Activated CD4-positive, CD25-positive, alpha-beta regulatory T cell (primary cell): ENCODE data around the gene PGLYRP1.

Experiments used
- DNase-seq, 4 experiments: peaks; one replicate each; lab custom pipeline; 2025; lab: John Stamatoyannopoulos, UW

The PGLYRP1 gene

GRCh38 chr19:46000491-46001246 is 22.2 kb downstream of the PGLYRP1 start:
- peak in 3 of 4 experiments; percentile 46 to 66 (median 55) for DNase-seq

- no peak for DNase-seq
Observed at GRCh38 chr19:45999653-46000121, 23.2 kb downstream of the PGLYRP1 start.

- DNase-seq, result no peak
Observed at GRCh38 chr19:45998834-45999233, 24.0 kb downstream of the PGLYRP1 start.

- no peak for DNase-seq
Observed at GRCh38 chr19:45996933-45997332, 25.9 kb downstream of the PGLYRP1 start.

GRCh38 chr19:45995715-45996385 is 27.0 kb downstream of the PGLYRP1 start:
- DNase-seq, result no peak

- peak; percentile 93 to 95 (median 93) for DNase-seq
Observed at GRCh38 chr19:45994998-45995714, 27.7 kb downstream of the PGLYRP1 start, which contains the start of gene CCDC61. Gene CCDC61 (plus strand): TSS chr19:45995467. CDS start chr19:46003019, 7,552 bp downstream.

- no peak for DNase-seq
Observed at GRCh38 chr19:45994456-45994997, 28.3 kb downstream of the PGLYRP1 start.

GRCh38 chr19:45990113-45990728 is 32.6 kb downstream of the PGLYRP1 start:
- DNase-seq, result no peak

- no peak for DNase-seq
Observed at GRCh38 chr19:45985321-45985720, 37.5 kb downstream of the PGLYRP1 start.

GRCh38 chr19:45981350-45981749 is 41.5 kb downstream of the PGLYRP1 start:
- no peak for DNase-seq

- no peak for DNase-seq
Observed at GRCh38 chr19:45978156-45978555, 44.7 kb downstream of the PGLYRP1 start.

GRCh38 chr19:45976178-45976577 is 46.7 kb downstream of the PGLYRP1 start:
- no peak for DNase-seq

GRCh38 chr19:45975306-45976070 is 47.4 kb downstream of the PGLYRP1 start:
- no peak for DNase-seq

- no peak for DNase-seq
Observed at GRCh38 chr19:45973553-45974338, 49.1 kb downstream of the PGLYRP1 start, which contains the start of gene NOVA2. Gene NOVA2 (minus strand): TSS chr19:45973865. CDS start chr19:45973351, 514 bp downstream.

- no peak for DNase-seq
Observed at GRCh38 chr19:45972947-45973540, 49.8 kb downstream of the PGLYRP1 start.

- DNase-seq, result no peak
Observed at GRCh38 chr19:45972081-45972946, 50.5 kb downstream of the PGLYRP1 start.

- DNase-seq, result no peak
Observed at GRCh38 chr19:45971260-45971902, 51.5 kb downstream of the PGLYRP1 start.

- no peak for DNase-seq
Observed at GRCh38 chr19:45969676-45970075, 53.2 kb downstream of the PGLYRP1 start.
